Measurements from ENCODE around the gene SF3A1.

The SF3A1 gene

DNA sequence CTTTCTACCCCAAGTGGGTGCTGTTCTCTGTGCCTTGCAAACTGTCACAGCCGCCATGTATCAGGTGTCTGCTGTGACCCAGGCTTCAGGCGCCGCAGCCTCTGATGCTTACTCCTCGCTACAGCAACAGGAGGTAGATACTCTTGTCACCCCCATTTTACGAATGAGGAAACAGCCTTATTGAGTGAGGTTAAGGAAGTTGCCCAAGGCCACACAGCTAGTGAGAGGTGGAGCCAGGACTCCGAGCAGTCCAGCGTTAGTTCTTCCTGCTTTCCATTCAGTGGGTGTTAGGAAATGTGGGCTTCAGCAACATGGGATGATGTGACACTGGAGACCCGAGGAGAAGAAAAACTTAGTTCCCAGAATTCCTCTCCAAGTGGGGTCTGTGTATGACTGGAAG lies 16.2 kb upstream of the SF3A1 start:
- DNase-seq (ENCODE audit: extremely low read depth, low read depth) = no peak
- no peak overlapping the region for H3K4me3 ChIP-seq (replicated peaks; ENCODE audit: low read depth, low read length)
- TF ChIP-seq CTCF (IDR thresholded peaks at IDR 0.05; ENCODE audit: low read depth, low read length, missing control alignments) = no peak

GRCh38 chr22:30371981-30372380 lies 15.3 kb upstream of the SF3A1 start:
- no peak for DNase-seq (ENCODE audit: extremely low read depth, low read depth)
- TF ChIP-seq CTCF (IDR thresholded peaks at IDR 0.05; ENCODE audit: low read depth, low read length, missing control alignments) = no peak
- no peak overlapping the region for H3K4me3 ChIP-seq (replicated peaks; ENCODE audit: low read depth, low read length)

DNA sequence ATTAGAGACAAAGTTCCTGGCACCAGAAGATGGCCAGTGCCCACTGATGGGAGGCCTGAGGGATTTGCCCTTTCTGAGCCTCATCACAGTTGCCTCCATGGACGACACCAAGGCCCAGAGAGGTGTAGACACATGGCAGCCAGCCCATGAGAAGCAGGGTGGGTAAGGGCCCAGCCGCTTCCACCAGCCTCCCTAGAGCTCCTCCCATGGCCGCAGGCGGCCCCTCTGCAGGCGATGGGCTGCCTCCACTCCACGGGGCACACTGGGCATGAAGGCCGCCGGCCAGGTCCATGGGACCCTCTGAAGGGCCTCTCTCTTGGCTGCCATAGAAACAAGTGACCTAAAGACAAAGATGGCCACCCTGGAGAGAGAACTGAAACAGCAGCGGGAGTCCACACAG lies 14.6 kb upstream of the SF3A1 start:
- no peak overlapping the region for H3K4me3 ChIP-seq (replicated peaks; ENCODE audit: low read depth, low read length)
- no peak for TF ChIP-seq CTCF (IDR thresholded peaks at IDR 0.05; ENCODE audit: low read depth, low read length, missing control alignments)
- no peak for DNase-seq (ENCODE audit: extremely low read depth, low read depth)

DNA sequence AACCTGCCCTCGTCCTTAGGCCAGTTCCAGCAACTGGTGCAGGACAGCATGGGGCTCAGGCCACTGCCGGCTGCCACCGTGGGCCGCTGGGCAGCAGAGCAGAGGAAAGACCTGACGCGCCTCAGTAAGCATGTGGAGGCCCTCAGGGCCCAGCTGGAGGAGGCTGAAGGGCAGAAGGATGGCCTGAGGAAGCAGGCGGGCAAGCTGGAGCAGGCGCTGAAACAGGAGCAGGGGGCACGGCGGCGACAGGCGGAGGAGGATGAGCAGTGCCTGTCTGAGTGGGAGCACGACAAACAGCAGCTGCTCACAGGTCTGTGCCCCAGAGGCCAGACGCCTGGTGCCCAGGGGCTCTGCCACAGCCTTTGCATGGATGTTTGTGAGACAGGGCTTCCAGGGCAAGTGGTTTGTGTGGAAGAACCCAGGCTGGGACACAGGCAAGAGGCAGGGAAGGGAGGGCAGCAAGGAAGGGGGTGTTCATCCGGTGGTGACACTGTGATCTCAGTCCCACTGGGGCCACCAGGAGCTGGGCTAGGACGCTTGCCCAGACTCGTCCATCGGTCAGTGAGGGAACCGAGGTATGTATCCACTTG lies 14.0 kb upstream of the SF3A1 start:
- no peak for DNase-seq (ENCODE audit: extremely low read depth, low read depth)
- H3K4me3 ChIP-seq (replicated peaks; ENCODE audit: low read depth, low read length) = no peak overlapping the region
- no peak for TF ChIP-seq CTCF (IDR thresholded peaks at IDR 0.05; ENCODE audit: low read depth, low read length, missing control alignments)

DNA sequence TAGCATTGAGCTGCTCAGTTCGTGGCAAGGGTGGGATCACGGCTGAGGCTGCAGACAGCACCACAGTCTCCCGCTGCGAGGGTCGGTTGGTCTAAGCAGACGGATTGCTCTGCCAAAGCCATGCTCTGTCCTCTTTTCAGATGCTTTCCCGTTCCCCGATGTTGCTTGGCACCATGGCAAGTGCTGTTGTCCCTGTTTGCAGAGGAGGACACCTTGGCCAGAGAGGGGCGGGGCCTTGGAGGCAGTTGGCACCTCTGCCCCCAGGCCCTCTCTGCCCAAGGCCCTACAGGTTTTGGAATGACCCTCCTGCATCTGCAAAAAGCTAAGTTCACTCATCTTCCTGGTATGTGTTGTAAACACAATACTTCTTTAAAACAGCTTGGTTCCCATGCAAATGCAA lies 11.7 kb upstream of the SF3A1 start:
- no peak for TF ChIP-seq CTCF (IDR thresholded peaks at IDR 0.05; ENCODE audit: low read depth, low read length, missing control alignments)
- DNase-seq (ENCODE audit: extremely low read depth, low read depth) = no peak
- no peak overlapping the region for H3K4me3 ChIP-seq (replicated peaks; ENCODE audit: low read depth, low read length)

- no peak for DNase-seq (ENCODE audit: extremely low read depth, low read depth)
- no peak for TF ChIP-seq CTCF (IDR thresholded peaks at IDR 0.05; ENCODE audit: low read depth, low read length, missing control alignments)
- no peak overlapping the region for H3K4me3 ChIP-seq (replicated peaks; ENCODE audit: low read depth, low read length)
Measured at GRCh38 chr22:30365891-30366290, 9.2 kb upstream of the SF3A1 start.

DNA sequence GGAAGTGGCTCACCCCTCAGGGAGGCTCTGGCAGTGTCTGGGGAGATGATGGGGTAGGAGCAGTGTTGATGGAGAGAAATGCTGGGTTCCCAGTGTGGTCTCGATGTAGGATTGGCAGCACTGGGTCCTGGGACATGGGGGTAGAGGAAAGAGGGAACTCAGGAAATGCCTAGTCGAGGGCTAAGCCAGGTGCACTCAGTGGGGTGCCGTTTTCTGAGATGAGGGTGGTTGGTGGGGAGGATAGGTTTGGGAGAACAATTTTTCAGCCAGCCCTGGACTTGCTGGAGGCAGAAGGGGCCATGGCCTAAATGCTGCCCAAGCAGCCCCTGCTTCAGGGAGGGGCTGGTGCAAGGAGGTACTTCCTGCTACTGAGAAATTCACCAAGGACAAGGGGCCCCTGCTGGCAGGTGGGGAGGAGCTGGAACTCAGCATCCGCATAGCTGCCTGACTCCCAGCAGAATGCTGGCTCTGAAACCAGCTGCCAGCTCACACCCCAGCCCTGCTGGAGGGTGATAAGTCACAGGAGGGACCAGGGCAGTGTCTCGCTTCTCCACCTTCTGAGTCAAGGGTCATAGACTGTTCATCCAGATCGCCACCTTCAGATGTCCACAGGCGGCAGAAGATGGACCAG lies 6.1 kb upstream of the SF3A1 start:
- no peak for DNase-seq (ENCODE audit: extremely low read depth, low read depth)
- TF ChIP-seq CTCF (IDR thresholded peaks at IDR 0.05; ENCODE audit: low read depth, low read length, missing control alignments) = no peak
- H3K4me3 ChIP-seq (replicated peaks; ENCODE audit: low read depth, low read length) = no peak overlapping the region
